AG08396 (cell line): ENCODE results near the gene MACO1.
"Not testable (repeated sequence)": the region's sequence is repeated elsewhere in the genome, so short reads cannot be mapped to it uniquely, and the experiment has no call there.

Source experiments
- DNase-seq: peaks from one replicate; pipeline ENCODE4 v3.0.0; 2012; ENCODE audit warnings: low spot score, mixed read lengths

Gene MACO1, protein sequence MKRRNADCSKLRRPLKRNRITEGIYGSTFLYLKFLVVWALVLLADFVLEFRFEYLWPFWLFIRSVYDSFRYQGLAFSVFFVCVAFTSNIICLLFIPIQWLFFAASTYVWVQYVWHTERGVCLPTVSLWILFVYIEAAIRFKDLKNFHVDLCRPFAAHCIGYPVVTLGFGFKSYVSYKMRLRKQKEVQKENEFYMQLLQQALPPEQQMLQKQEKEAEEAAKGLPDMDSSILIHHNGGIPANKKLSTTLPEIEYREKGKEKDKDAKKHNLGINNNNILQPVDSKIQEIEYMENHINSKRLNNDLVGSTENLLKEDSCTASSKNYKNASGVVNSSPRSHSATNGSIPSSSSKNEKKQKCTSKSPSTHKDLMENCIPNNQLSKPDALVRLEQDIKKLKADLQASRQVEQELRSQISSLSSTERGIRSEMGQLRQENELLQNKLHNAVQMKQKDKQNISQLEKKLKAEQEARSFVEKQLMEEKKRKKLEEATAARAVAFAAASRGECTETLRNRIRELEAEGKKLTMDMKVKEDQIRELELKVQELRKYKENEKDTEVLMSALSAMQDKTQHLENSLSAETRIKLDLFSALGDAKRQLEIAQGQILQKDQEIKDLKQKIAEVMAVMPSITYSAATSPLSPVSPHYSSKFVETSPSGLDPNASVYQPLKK

DNA sequence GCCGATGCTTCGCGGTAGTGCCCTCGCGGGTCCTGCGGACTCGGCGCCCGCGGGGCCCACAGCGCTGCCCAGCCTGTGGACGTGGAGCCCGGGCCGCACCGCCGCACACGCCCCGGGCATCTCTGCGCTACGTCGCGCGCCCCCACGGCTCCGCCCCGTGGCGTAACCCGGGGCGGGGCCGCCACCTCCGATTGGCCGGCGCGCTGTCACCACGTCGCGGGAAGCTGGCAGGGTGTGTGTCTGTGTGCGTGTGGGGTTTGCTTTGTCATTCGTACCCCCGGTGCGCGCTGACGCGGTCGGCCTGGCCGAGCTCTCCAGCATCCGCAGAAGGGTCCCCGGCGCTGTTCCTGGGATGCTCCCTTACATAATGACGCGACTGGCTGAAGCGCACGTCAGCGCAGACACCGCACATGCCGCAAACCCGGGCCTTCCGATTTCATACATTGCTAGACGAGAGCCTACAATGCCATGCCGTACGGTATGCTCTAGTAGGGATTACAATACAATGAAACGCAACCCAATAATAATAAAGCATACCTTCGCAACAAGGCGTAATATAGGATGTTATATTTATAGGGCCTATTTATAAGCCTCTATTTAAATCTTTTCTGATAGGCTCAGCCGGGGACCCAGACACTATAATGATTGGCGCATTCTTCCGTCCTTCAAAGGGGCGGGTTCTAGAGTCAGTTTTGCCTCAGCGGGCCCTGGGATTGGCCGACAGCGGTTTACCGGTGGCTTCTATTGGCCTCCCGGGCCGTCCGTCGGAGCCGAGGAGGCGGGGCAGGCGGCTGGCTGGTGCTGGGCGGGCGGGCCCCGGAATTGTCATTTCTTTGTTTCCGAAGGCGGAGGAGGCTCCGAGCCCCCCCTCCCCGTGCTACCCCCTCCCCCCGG lies at the start of gene MACO1:
Gene MACO1, plus strand, starts transcription at position 825 of the 894 bp plus-strand sequence. CDS start 202 bp downstream, outside the sequence.
- DNase-seq: peak; percentile 99

DNA sequence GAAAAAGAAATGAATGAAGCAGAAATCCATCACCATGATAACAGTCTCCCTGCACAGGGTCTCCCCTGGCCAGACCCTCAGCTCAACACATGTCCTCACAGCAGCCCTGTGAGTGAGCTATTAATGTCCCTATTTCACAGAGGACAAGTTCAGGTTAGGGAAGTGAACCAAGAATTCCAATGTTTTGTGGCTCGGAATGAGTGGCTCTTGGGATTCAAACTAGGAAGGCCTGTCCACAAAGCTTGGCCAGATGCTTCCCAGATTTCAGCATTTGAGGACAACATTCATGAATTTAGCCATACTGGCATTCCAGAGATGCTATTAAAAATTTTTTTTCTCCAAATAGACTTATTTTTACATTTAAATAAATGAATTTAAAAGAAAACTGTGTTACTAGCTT lies 48.2 kb upstream of the MACO1 start:
- not testable (repeated sequence) for DNase-seq

DNA sequence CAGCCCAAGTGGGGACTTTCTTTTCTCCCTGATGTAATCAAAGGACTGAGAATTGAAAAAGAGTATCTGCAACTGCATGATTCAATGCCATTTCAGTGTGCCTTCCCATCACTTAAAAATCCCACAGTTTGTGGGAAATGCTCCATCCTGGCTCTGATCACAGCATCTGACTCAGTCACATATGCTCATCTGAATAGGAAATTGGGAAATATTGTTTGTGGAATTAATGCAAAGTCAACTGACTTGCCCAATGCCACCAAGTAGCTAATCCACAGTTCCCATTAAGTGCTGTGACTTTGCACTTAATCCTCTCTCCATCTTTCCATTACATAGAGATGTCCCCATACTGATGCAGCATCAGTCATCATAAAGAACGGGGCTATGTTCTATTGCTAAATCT lies 47.6 kb upstream of the MACO1 start:
- not testable (repeated sequence) for DNase-seq

DNA sequence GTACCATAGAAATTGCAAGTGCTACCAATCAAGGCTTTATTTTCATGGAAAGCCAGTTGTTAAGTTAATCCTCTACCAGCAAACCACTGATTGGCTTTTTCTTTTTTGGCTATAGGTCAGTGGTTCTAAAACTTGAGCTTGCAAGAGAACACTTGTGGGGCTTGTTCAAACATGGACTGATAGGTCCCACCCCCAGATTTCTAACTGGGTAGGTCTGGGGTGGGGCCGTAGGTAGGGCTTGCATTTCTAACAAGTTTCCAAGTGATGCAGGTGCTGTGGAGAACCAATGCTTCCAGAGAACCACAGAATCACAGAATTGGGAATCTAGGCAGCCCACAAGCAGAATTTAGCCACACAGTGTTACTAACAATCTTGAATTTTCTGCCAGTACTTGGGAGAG lies 46.8 kb upstream of the MACO1 start:
- DNase-seq: not testable (repeated sequence)

DNA sequence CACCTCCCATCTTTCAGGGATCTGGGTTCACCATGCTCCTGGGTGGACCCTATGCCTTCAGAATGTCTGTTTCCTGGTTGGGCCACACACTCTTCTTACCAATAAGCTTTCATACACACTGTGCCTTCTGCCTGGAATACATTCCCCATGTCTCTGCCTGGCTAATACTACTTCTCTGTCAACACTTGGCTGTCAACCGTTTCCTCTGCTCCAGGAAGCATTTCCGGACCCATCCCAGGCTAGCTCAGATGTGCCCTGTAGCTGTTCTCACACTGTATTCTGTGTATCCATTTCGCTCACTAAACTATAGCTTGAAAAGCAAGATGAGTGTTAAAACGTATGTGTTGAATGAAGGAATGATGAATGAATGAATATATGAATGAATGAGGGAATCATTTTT lies 43.6 kb upstream of the MACO1 start:
- not testable (repeated sequence) for DNase-seq

DNA sequence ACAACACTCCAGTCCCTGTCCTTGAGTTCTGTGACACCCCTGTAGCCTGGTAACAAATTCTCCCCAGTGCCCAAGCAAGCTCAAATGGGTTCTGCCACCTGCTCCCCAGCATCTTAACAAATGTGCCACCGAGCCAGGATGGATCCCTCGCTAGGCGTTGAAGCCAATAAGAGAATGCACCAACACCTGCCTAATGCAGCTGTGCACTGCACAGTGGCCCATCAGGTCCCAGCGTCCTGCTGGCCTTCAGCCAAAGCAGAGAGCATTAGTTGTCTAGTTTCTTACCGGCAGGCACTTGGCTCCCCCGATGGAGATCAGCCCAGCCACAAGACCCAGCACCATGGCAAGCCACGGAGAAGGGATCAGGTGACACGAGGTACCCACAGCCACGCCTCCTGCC lies 42.0 kb upstream of the MACO1 start:
- DNase-seq: not testable (repeated sequence)

DNA sequence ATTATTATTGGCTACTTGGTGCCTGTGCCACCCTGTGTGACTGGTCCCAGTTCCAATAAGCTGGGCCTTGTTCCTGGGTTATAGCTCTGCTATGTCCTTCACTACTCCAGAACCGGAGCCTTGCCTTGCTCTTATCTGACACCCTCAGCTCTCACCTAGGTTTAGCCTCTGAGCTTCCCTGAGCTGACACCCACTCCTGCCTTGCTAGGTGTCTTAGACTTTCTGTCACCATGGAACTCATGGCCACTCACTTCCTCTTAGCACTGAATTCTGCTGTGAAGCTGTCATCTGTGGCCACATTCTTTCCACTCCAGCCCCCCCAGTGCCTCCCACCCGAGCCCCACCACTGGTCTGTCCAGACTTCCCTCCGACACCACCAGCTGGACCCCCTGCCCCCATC lies 41.0 kb upstream of the MACO1 start:
- not testable (repeated sequence) for DNase-seq

DNA sequence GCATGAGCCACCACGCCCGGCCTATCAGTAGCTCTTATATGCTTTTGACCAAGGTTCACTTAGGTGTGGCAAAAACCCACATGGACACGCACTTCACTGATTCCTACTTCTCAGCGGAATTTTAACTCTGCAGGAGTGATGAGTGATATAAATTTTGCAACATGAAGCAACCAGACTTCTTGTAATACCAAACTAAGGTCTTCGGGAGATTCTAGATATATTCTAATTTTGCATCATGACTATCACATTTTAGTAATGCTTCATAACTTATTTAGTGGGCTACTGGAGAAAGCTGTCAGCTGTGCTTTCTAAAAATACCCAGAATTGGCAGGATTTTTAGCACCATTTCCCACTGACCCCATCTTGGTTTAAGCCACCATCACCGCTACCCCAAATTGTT lies 37.9 kb upstream of the MACO1 start:
- DNase-seq: no peak

DNA sequence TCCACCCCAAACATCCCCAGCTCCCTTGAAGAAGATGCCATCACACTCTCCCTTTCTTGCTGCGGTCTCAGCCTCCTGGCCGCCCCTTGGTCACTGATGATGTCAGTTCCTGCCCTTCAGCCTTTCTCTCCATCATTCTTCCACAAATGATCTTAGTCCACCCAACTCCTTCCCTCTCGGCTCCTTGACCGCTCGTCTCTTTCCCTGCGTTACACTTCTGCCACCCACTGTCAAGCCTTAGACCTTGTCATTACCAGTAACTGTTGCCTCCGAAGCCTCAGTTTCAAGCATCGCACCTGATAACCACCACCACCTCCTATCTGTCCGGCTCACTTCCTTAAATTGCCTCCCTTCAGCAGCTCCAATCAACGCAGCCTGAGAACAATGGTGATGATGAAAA lies 33.1 kb upstream of the MACO1 start:
- not testable (repeated sequence) for DNase-seq

DNA sequence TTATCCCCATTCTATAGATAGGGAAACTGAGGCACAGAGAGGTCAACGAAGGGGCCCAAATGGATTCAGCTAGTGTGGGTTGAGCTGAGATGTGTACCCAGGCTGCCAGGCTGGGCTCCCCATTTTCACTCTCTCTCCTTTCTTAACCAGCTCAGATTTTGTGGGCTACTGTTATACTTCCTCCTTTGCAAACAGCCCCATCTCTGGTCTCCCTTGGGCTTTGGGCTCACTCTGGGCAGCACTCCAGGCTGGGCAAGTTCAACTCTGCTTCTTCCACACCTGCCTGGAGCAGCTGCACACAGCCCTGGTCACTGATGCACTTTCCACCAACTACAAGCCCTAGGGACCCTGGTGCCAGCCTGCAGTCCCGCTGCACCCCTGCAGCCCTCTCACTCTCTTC lies 32.6 kb upstream of the MACO1 start:
- DNase-seq: not testable (repeated sequence)

DNA sequence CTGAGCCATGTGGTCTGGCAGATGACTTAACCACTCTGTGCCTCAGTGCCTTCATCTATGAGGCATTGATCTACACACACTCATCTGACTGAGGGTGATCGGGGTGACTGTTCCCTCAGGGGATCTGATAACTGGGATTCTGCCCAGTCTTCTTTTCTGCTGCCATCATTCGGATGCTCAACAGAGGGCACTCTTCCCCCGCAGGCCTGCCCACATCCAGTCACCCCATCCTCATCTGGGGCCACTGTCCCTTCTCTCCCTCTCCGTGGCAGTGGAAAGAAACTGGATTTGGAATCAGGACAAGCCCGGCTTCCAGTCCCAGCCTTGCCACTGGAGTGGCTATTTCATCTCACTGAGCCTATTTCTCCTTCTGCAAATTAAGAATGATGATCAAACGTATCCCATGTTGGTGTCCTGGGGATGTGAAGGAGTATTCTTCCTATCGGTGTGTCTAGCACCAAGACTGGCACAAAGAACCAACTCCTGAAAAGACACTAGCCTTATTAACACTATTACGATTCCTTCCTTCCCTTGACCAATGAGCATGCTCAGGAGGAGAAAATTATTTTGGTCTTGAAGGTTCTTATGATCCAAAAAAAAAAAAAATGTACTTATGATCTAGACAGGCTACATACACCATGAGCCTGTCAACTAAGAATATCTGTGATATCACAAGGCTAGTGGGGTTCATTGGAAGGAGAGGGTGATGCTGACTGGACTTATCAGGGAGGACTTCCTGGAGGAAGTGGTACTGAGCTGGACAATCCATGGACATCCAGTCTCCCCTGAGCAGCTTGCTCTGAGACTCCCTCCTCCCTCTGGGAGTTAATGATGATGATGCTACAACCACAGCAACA lies 27.5 kb upstream of the MACO1 start:
- not testable (repeated sequence) for DNase-seq

DNA sequence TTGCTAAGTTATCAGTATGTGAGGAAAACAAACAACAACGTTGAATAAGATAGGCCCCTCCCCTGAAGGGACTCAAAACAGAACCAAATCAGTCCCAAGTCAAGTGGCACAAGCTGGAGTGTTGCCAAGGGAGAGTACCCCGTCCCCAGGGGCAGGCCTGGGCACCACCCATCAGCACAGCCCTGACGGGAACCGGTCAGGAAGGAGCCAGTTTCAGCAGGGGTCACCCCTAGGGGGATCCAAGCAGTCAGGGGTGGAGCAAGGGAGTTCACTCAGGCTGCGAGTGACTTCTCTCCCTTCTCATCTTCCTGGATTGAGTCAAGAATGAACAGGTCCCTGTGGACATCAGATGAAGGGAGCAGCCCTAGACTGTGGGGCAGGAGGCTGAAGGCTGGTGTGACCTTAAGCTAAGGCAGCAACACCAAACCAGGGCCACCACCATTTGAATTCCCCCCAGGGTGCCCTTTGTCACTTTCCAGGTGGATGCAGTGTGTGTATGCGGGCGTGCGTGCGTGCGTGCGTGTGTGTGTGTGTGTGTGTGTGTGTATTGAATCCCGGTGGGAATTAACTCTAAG lies 24.9 kb upstream of the MACO1 start:
- not testable (repeated sequence) for DNase-seq

DNA sequence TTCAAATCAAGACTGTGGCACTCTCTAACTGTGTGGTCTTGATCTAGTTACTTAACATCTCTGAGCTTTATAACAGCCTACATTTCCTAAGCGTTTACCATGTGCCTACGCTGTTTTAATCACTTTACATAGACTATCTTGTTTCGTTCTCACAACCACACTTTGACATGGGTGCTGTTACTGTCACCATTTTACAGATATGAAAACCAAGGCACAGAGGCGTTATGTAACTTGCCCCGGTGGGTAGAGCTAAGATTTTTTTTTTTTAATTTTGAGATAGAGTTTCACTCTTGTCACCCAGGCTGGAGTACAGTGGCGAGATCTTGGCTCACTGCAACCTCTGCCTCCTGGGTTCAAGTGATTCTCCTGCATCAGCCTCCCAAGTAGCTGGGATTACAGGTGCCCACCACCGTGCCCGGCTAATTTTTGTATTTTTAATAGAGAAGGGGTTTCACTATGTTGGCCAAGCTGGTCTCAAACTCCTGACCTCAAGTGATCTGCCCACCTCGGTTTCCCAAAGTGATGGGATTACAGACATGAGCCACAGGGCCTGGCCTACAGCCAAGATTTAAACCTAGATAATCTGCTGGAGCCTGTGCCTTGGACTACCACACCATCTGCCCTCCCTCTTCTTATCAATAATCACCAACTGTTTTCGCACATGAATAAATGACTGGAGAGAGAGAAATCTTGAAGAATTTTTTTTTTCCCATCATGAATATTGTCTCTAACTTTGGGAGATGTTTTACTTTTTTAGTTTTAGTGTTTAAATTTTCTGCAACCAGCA lies 20.9 kb upstream of the MACO1 start:
- not testable (repeated sequence) for DNase-seq

DNA sequence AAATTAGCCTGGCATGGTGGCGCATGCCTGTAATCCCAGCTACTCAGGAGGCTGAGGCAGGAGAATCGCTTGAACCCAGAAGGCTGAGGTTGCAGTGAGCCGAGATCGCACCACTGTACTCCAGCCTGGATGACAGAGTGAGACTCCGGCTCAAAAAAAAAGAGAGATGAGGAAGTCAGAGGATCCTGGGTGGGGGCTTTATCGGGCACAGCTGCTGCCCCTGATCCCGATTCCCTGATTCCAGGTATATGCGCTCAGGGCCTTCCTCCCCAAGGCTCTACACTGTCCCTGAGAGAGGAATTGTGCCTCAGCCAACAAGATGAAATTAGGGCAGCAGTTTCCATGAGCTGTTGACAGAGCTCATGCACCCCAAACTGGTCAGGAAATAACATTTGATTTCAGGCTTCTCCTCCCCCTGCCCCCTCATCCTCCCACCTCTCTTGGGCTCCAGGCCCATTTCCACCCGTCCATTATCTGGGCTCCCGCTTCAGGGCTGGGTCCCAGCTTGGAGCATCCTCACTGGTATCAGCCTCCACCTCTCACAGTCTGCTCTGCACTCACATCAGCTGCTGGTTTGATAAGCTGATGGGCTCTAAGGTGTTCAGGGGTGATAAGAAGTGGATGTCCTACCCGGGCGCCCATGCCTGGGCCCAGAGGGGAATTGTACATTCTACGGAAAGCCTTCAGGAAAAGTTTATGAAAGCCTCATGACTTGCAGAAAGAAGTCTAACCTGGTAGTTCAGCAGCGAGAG lies 17.6 kb upstream of the MACO1 start:
- DNase-seq: not testable (repeated sequence)

DNA sequence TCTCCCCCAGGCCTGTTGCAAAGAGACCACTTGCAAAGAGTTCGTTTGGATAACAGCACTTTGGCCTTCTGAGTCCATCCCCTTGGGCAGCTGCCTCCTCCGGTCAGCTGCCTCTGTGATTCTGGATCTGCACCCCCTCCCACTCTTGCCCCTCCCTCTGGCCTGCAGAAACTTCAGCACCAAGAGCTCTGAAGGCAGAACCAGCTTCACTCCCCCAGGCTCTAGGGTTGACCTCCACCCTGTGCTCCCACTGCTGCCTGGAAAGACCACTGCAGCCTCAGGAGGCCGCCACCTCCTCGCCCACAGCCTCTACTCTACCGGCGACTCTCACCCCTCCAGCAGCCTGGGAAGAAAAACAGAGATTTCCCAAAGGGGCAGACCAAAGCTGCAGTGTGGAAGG lies 16.5 kb upstream of the MACO1 start:
- not testable (repeated sequence) for DNase-seq

DNA sequence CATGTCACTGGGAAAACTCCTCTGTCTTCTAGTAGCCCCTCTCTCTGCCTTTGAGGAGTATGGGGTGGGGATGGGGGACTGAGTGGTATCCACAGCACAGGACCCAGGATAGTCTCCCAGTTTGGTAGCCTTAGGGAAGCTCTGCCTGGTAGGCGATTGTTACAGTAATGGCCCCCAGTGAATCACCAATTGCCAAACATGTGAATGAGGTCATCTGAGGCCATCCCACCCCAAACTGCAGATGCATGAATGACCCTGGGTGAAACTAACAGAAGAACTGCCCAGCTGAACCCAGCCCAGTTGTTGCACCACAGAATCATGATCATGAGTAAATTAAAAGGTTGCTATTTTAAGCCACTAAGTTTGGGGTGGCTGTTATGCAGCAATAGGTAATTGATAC lies 16.1 kb upstream of the MACO1 start:
- DNase-seq: not testable (repeated sequence)

DNA sequence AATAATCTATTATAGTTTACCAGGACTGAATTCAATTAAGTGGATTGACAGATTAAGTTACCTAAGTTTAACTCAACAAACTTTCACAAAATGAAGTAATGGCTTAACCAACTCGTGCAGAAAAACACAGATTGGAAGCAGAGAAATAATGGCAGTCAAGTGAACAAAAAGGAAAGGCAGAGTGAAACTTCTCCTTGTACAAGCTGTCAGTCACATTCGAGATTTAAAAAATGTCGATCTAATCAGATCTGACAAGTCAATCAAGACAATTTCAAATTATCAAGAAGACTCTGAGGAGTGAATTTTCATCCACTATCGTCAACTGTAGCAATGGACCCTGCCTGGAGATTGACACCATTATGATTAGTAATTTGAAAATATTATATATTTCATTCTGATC lies 13.4 kb upstream of the MACO1 start:
- not testable (repeated sequence) for DNase-seq

DNA sequence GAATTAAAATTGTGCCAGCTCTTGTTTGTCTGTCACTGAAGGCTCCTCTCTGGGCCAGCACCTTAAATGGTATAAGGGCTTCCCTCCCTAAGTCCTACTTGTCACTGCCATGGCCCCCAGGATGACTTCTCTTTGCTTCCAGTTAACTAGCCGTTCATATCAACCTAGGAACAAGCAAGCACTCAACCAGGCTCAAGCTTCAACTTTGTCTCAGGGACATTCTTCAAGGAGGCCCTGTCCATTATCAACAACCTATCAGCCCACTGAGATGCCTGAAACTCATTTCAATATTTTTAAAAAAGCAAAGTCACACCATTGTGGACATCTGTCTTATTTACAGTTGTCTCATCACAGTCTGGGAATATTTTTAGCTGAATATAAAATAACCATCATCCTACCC lies 11.4 kb upstream of the MACO1 start:
- DNase-seq: not testable (repeated sequence)

DNA sequence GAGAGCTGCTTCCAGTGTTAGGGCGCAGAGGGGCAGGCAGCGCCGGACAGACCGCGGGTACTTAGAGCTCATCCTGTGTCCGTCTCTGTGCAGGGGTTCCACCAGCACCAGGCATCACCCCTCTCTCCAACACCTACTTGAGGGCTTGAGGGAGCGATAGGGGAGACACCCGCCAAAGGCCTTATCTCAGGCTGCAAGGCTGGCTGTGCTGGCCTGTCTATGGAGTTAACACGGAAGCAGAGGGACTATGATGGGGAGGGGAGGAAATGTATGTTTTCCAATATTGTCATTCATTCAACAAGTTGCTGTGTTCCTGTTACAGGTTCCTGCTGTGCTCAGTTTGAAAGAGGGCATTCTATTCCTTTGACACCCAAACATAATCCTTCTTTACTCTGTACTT lies 10.0 kb upstream of the MACO1 start, which contains the start of gene RHCE:
Gene RHCE, minus strand, starts transcription at position 111 of the 400 bp plus-strand sequence. Its CDS starts 39 bp downstream, at position 72.
- not testable (repeated sequence) for DNase-seq
